Activated T-helper 1 cell treated with anti-CD3 and anti-CD28 coated beads, Interleukin-12 subunit alpha, Interleukin-12 subunit beta, Interleukin-2, Interleukin-4 antibody, amounts not matched to agents 30 ng/mL and 10 ng/mL and 1 ng/mL, durations not matched to agents 14 hours and 24 hours and 36 hours (primary cell): ENCODE results near the gene IL1RAP. TPM values are rescaled to one million over a fixed set of nuclear protein-coding genes. Genes with fewer than 3 reads are reported as not detected.

ENCODE experiments used
- DNase-seq: peaks from one replicate; pipeline ENCODE4 v3.0.0; 2021; ENCODE audit warnings: low spot score
- H3K27ac Mint-ChIP-seq: one replicate; pipeline ENCODE4 v1.8.0; 2021; ENCODE audit warnings: mild to moderate bottlenecking, mixed read lengths
- H3K27me3 Mint-ChIP-seq: one replicate; pipeline ENCODE4 v1.8.0; 2022; ENCODE audit warnings: mild to moderate bottlenecking, moderate library complexity, mixed read lengths; ENCODE audit not compliant: insufficient read depth
- H3K36me3 Mint-ChIP-seq: one replicate; pipeline ENCODE4 v1.8.0; 2021; ENCODE audit warnings: low read depth, mixed read lengths
- H3K4me1 Mint-ChIP-seq: one replicate; pipeline ENCODE4 v1.8.0; 2021; ENCODE audit warnings: low read depth, mixed read lengths
- H3K4me3 Mint-ChIP-seq: one replicate; pipeline ENCODE4 v1.8.0; 2021; ENCODE audit warnings: mild to moderate bottlenecking, moderate library complexity, mixed read lengths
- H3K9me3 Mint-ChIP-seq: one replicate; pipeline ENCODE4 v1.8.0; 2021; ENCODE audit warnings: mixed read lengths
- intact Hi-C: fragments of 100-400 bp; cut with micrococcal nuclease; formaldehyde crosslinking; loops from one replicate; pipeline ENCODE4 v1.15.1; 2024
- total RNA-seq: library from RNA; stranded (reverse); gene quantifications from 2 replicates; pipeline ENCODE4 v1.2.3, GENCODE V29; 2022

The IL1RAP gene
- total RNA-seq, 1 donor from 2014 or later = 26.4 TPM

GRCh38 chr3:190701096-190701532, 187.2 kb downstream of the IL1RAP start:
- intact Hi-C loops = no loop called here
- H3K9me3 Mint-ChIP-seq = no peaks in the 10 kb centered on the region
- no peak overlapping the region for H3K27ac Mint-ChIP-seq
- peaks cover 31% of the 10 kb centered on the region for H3K27me3 Mint-ChIP-seq
- H3K36me3 Mint-ChIP-seq = no peaks in the 10 kb centered on the region
- no peak overlapping the region for H3K4me3 Mint-ChIP-seq
- no peak for DNase-seq
- peaks cover 5% of the 10 kb centered on the region for H3K4me1 Mint-ChIP-seq

DNA sequence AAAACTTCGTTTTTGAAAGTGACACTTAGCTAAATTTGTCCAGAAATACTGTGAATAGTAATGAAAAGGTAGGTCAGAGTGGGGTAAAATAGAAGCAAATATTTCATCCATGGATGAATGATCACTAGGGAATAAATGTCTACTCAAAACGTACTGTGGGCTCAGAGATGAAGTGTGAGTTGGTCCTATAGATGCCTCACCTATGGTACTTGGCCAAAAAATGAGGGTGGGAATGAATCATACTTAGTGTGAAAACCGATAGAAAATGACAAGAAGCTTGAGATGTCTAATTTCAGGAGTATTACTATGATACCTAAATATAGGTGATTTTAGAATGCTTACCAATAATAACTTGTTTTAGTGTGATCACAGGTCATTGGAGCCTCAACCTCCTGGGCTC, 192.7 kb downstream of the IL1RAP start:
- H3K9me3 Mint-ChIP-seq = no peaks in the 10 kb centered on the region
- intact Hi-C loops = no loop called here
- no peaks in the 10 kb centered on the region for H3K36me3 Mint-ChIP-seq
- H3K4me1 Mint-ChIP-seq = no peaks in the 10 kb centered on the region
- H3K27me3 Mint-ChIP-seq = peaks cover 25% of the 10 kb centered on the region
- no peak overlapping the region for H3K27ac Mint-ChIP-seq
- DNase-seq = no peak
- no peak overlapping the region for H3K4me3 Mint-ChIP-seq

Other genes with a start within 250 kb of the IL1RAP start
- 0.22 and 0.34 TPM in 2 replicates for gene CLDN1, start 191.6 kb upstream of the IL1RAP start, total RNA-seq
- gene CLDN16, start 125.9 kb upstream of the IL1RAP start, total RNA-seq = not detected in 2 replicates
- gene TMEM207, start 64.2 kb upstream of the IL1RAP start, total RNA-seq = not detected in 2 replicates